Measurements from ENCODE around the gene MOB2. TPM values are rescaled to one million over a fixed set of nuclear protein-coding genes. Genes with fewer than 3 reads are reported as not detected.

Gene MOB2
- total RNA-seq, 1 donor from 2014 or later, result 31.3 TPM

- no peaks in the 10 kb centered on the region for H3K27me3 Mint-ChIP-seq (ENCODE audit: low read depth)
- no peak overlapping the region for H3K27ac Mint-ChIP-seq
- DNase-seq (ENCODE audit: low spot score in 2 of 2, unreplicated experiment in 2 of 2), result no peak
- no peak for TF ChIP-seq CTCF (IDR thresholded peaks at IDR 0.05; ENCODE audit: unreplicated experiment)
- H3K4me3 Mint-ChIP-seq, result no peak overlapping the region
- peaks cover 6% of the 10 kb centered on the region for H3K4me1 Mint-ChIP-seq
- no peaks in the 10 kb centered on the region for H3K36me3 Mint-ChIP-seq
- no peaks in the 10 kb centered on the region for H3K9me3 Mint-ChIP-seq
These were observed 29.8 kb downstream of the MOB2 start for GRCh38 chr11:1456596-1457325.

- no peak for TF ChIP-seq CTCF (IDR thresholded peaks at IDR 0.05; ENCODE audit: unreplicated experiment)
- Mint-ChIP-seq H3K27ac (no peak overlapping the region), H3K4me1 (peaks cover 3% of the 10 kb centered on the region), H3K4me3 (no peak overlapping the region), H3K9me3 (no peaks in the 10 kb centered on the region), H3K36me3 (no peaks in the 10 kb centered on the region), H3K27me3 (ENCODE audit: low read depth) (no peaks in the 10 kb centered on the region)
- DNase-seq (ENCODE audit: low spot score in 2 of 2, unreplicated experiment in 2 of 2), result no peak
These were observed 30.4 kb downstream of the MOB2 start for GRCh38 chr11:1456176-1456575.

DNA sequence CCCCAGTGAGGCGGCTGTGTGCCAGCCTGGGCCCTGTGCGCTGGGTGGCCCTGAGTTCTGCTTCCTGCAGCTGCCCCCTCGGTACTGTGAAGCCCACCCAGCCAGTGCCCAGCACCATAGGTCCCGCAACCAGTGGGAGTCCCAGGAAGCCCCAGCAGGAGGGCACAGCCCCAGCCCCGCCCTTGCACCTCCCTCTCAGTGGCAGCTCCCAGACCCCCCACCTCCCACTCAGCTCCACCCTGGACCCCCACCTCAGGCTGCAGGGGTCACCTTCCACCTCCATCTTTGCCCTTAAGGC is 30.9 kb downstream of the MOB2 start:
- no peak for TF ChIP-seq CTCF (IDR thresholded peaks at IDR 0.05; ENCODE audit: unreplicated experiment)
- no peak overlapping the region for H3K27ac Mint-ChIP-seq
- H3K9me3 Mint-ChIP-seq, result no peaks in the 10 kb centered on the region
- H3K4me1 Mint-ChIP-seq, result peaks cover 3% of the 10 kb centered on the region
- DNase-seq (ENCODE audit: low spot score in 2 of 2, unreplicated experiment in 2 of 2), result no peak
- H3K27me3 Mint-ChIP-seq (ENCODE audit: low read depth), result no peaks in the 10 kb centered on the region
- no peaks in the 10 kb centered on the region for H3K36me3 Mint-ChIP-seq
- no peak overlapping the region for H3K4me3 Mint-ChIP-seq

DNA sequence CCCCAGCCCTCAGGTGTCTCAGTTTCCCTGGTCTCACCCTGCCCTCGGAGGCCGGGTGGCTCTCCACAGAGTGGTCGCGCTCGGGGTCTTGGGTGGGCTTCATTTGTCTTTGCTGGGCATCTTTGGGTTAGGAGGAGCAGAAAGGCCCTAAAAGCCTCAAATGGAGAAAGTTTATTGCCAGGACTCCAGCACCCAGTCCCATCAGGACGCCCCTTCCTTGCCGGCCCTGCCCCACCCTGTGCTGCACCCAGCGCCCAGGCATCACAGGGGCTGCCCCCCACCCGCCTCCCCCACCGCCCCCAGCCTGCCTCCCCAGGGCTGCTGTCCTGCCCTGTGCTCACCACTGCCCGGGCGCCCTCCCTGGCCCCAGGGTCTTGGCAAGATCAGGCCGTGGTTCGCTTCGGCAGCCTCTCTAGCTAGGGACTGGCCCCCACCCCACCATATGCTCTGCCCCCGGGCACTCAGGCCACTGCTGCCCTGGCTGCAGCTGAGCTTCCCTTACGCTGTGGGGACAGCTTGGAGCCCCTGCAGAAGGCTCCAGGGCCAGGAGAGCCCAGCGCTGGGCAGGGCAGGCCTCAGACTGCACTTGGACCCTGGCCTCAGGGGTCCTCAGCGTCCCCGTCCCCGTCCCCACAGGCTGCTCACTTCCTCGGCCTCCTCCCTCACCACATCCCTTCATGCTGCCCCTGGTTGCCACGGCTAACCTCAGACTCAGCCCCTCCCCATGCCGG is 31.4 kb downstream of the MOB2 start:
- DNase-seq (ENCODE audit: low spot score in 2 of 2, unreplicated experiment in 2 of 2), result no peak
- no peak overlapping the region for H3K4me3 Mint-ChIP-seq
- H3K4me1 Mint-ChIP-seq, result peaks cover 3% of the 10 kb centered on the region
- no peaks in the 10 kb centered on the region for H3K27me3 Mint-ChIP-seq (ENCODE audit: low read depth)
- TF ChIP-seq CTCF (IDR thresholded peaks at IDR 0.05; ENCODE audit: unreplicated experiment), result no peak
- H3K27ac Mint-ChIP-seq, result no peak overlapping the region
- no peaks in the 10 kb centered on the region for H3K9me3 Mint-ChIP-seq
- H3K36me3 Mint-ChIP-seq, result no peaks in the 10 kb centered on the region

- Mint-ChIP-seq H3K9me3 (no peaks in the 10 kb centered on the region), H3K4me3 (no peak overlapping the region), H3K27ac (no peak overlapping the region), H3K36me3 (no peaks in the 10 kb centered on the region), H3K27me3 (ENCODE audit: low read depth) (no peaks in the 10 kb centered on the region), H3K4me1 (peaks cover 3% of the 10 kb centered on the region)
- no peak for DNase-seq (ENCODE audit: low spot score in 2 of 2, unreplicated experiment in 2 of 2)
- no peak for TF ChIP-seq CTCF (IDR thresholded peaks at IDR 0.05; ENCODE audit: unreplicated experiment)
These were observed 32.0 kb downstream of the MOB2 start for GRCh38 chr11:1454576-1454975.

Data from mesothelial cell of epicardium (in vitro differentiated cells).